ENCODE measurements around the gene CDK5R2. TPM values are rescaled to one million over a fixed set of nuclear protein-coding genes. Genes with fewer than 3 reads are reported as not detected.

The CDK5R2 gene
- total RNA-seq, 2 donors from 2014 or later: not detected

DNA sequence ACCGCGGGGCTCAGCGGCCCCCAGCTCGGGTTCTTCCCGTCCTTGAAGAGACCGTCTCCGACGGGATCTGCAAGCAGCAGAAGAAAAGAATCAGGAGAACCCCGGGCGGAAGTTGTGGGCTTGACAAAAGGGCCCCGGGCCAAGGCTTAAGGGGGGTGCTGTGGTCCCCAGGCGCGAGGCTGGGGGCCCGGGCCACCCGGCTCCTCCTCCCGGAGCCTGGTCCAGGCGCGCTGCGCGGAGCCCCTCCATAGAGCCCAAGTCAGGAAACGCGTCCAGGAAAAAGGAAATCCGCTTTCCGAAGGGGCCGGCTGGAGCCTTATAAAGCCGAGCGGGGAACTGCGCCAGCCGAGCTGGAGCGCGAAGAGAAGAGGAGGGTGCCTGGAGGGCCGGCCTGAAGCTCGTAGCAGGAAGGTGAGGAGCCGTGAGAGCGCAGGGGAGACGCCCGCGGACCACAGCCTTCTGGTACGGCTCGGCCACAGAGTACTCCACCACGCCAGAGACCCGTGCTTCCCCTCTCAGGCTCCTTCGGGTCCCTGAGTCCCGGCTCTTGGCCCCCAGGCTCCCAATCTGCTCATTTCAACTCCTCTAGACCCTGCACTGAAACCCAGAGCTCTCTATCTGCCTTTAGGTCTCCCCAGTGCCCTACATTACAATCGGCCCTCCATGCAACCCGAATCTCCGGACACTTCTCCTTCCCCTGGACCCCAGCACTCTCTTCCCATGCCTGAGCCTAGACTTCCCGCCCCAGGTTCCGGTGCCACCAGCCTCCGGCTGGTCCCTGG is 25.0 kb downstream of the CDK5R2 start:
- no peaks in the 10 kb centered on the region for H3K36me3 ChIP-seq
- TF ChIP-seq, protein P1, sequence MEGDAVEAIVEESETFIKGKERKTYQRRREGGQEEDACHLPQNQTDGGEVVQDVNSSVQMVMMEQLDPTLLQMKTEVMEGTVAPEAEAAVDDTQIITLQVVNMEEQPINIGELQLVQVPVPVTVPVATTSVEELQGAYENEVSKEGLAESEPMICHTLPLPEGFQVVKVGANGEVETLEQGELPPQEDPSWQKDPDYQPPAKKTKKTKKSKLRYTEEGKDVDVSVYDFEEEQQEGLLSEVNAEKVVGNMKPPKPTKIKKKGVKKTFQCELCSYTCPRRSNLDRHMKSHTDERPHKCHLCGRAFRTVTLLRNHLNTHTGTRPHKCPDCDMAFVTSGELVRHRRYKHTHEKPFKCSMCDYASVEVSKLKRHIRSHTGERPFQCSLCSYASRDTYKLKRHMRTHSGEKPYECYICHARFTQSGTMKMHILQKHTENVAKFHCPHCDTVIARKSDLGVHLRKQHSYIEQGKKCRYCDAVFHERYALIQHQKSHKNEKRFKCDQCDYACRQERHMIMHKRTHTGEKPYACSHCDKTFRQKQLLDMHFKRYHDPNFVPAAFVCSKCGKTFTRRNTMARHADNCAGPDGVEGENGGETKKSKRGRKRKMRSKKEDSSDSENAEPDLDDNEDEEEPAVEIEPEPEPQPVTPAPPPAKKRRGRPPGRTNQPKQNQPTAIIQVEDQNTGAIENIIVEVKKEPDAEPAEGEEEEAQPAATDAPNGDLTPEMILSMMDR (IDR thresholded peaks at IDR 0.05): no peak
- no peak for TF ChIP-seq POLR2A (IDR thresholded peaks at IDR 0.05)
- TF ChIP-seq POLR2AphosphoS5 (IDR thresholded peaks at IDR 0.05): peak; percentile 38
- H3K4me3 ChIP-seq: peak overlapping the region; percentile 7 to 19
- peak overlapping the region in 1 of 2 donors; percentile 4 for H3K27ac ChIP-seq
- H3K9me3 ChIP-seq: no peaks in the 10 kb centered on the region
- WGBS: under 1% methylated on average over 50 of the region's 50 CpGs
- peaks cover 4% of the 10 kb centered on the region for H3K4me1 ChIP-seq (replicated peaks)
- peaks cover 17% of the 10 kb centered on the region for H3K27me3 ChIP-seq (replicated peaks; ENCODE audit: insufficient read depth)
- intact Hi-C loops (cut with DNase I): no loop called here
- DNase-seq (ENCODE audit: low spot score): no peak

DNA sequence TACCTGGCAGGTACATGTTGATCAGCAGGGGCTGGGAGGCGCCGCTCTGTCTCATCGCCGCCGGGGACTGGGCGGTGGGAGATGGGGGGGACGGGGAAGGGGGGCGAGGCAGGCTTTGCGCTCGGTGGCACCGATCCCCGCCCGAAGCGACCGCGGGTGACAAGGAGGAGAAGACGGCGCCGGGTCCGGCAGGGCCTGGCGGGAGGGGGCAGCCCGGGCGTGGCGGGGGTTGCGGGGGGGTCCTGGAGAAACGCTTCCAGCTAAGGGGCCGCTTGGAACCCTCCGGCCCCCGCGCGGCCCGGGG is 25.5 kb downstream of the CDK5R2 start, which contains the start of gene FEV:
Gene FEV (minus strand): TSS at position 164 of the 304 bp plus-strand sequence. CDS start 109 bp downstream, at position 55.
- Histone ChIP-seq H3K27me3 (replicated peaks; ENCODE audit: insufficient read depth) (peaks cover 17% of the 10 kb centered on the region), H3K4me1 (replicated peaks) (no peaks in the 10 kb centered on the region), H3K9me3 (no peaks in the 10 kb centered on the region), H3K27ac (peak within 1 kb of the TSS in 1 of 2 donors; percentile 4), H3K4me3 (peak within 1 kb of the TSS; percentile 7 to 19), H3K36me3 (no peaks in the 10 kb centered on the region)
- intact Hi-C loops (cut with DNase I): no loop called here
- no peak for DNase-seq (ENCODE audit: low spot score)
- under 1% methylated on average over 22 of the region's 32 CpGs for WGBS
- no peak for TF ChIP-seq POLR2A (IDR thresholded peaks at IDR 0.05)
- no peak for TF ChIP-seq POLR2AphosphoS5 (IDR thresholded peaks at IDR 0.05)
- TF ChIP-seq, protein P1 (IDR thresholded peaks at IDR 0.05): no peak

DNA sequence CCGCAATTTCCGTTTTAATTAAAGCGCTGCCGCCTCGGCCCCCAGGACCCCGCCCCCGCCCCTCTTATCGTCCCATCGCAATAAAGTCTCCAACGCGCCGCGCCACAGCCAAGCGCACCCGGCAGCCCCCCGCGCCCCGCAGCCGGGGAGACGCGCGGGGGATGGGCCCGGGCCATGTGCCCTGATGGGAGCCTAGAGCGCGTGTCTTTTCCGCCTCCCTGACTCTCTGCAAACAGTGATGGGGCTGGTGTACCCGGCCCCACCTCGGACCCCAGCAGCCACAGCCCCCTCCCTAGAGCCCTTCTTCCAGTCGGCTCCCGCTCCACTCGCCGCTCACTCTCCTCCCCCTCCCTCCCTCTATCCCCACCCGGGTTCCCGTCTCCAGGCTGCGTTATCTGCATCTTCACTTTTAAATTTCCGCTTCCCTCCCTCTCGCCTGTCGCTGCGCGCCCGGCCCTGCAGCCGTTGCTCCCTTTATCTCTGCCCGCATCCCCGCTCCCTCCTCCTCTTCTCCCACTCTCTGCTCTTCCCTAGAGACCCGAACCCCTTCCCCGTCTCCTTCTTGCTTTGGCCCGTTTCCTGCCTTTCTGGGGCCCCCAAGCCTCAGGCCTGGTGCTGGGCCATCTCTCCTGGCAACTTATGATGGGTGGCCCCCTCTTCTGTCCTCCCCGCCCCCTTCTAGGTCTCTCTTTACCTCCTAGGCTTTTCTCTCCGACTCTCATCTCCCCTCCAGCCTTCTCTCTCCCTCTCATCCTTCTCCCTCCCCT is 26.0 kb downstream of the CDK5R2 start:
- Histone ChIP-seq H3K27me3 (replicated peaks; ENCODE audit: insufficient read depth) (peaks cover 17% of the 10 kb centered on the region), H3K27ac (no peak overlapping the region), H3K4me3 (peak overlapping the region in 1 of 2 donors; percentile 19), H3K9me3 (no peaks in the 10 kb centered on the region), H3K4me1 (replicated peaks) (no peaks in the 10 kb centered on the region), H3K36me3 (no peaks in the 10 kb centered on the region)
- no peak for DNase-seq (ENCODE audit: low spot score)
- TF ChIP-seq, protein P1 (IDR thresholded peaks at IDR 0.05): no peak
- TF ChIP-seq POLR2AphosphoS5 (IDR thresholded peaks at IDR 0.05): no peak
- TF ChIP-seq POLR2A (IDR thresholded peaks at IDR 0.05): no peak
- intact Hi-C loops (cut with DNase I): no loop called here
- 7% methylated on average over 28 of the region's 49 CpGs for WGBS

DNA sequence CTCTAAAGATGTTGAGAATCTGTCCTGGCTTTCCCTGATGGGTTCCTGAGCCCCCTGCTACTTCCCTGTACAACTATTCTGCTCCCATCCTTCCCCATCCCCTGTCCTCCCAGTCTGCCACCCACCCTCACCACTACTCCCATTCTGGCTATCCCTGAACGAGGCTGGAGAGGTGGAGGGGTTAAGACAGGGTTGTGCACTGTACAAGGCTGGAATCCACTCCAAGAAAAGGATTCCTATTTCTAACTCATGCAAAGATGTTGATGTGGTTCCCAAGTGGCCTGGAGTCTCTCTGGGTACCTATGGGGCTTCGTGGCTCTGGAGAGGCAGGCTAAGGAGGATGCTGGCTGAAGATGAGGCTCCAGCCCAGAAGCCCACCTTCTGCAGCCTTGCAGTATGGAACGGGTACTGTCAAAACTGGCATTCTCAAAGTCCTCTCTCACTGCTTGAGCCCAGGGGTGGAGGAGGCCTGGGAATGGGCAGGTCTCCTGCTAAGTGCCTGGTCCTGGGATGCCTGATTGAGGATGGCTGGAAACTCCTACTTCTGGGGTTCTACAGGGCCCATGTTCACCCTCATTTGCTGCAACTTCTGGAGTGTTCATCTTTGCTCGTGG is 26.8 kb downstream of the CDK5R2 start:
- 67% methylated on average over 4 of the region's 4 CpGs for WGBS
- Histone ChIP-seq H3K9me3 (no peaks in the 10 kb centered on the region), H3K4me1 (replicated peaks) (no peaks in the 10 kb centered on the region), H3K27me3 (replicated peaks; ENCODE audit: insufficient read depth) (peaks cover 14% of the 10 kb centered on the region), H3K36me3 (no peaks in the 10 kb centered on the region), H3K27ac (no peak overlapping the region), H3K4me3 (no peak overlapping the region)
- DNase-seq (ENCODE audit: low spot score): no peak
- intact Hi-C loops (cut with DNase I): no loop called here
- TF ChIP-seq POLR2A (IDR thresholded peaks at IDR 0.05): no peak
- TF ChIP-seq, protein P1 (IDR thresholded peaks at IDR 0.05): no peak
- no peak for TF ChIP-seq POLR2AphosphoS5 (IDR thresholded peaks at IDR 0.05)

Measured in prostate gland (tissue), 2 donors.